IMR-90 (cell line): ENCODE measurements around the gene NFATC1. TPM values are rescaled to one million over a fixed set of nuclear protein-coding genes. Genes with fewer than 3 reads are reported as not detected.

Source experiments
- ATAC-seq: fragments of 200-7000 bp; cut with Tn5 transposase; 2 replicates; pipeline ENCODE4 v1.9.1; 2020; ENCODE audit warnings: low read depth, mild to moderate bottlenecking, moderate library complexity
- BruUV-seq: library from RNA; stranded (reverse); fragments of 400-500 nt; replicated peaks from 2 replicates; lab custom pipeline; 2021; lab: Mats Ljungman, UMichigan
- CTCF ChIA-PET: fragments of 300-600 bp; formaldehyde crosslinking; extraction: SDS; loops from one replicate; lab custom pipeline; 2021; ENCODE audit warnings: antibody characterized with exemption; lab: Yijun Ruan, JAX
- POLR2A ChIA-PET: fragments of 300-600 bp; sonication (Branson Sonifier 250); formaldehyde crosslinking; loops from one replicate; lab custom pipeline; 2022; ENCODE audit warnings: antibody characterized with exemption; ENCODE audit not compliant: unreplicated experiment; lab: Charles Lee
- DNase-seq: peaks from one replicate; pipeline ENCODE4 v3.0.0; 2013
- H2AFZ ChIP-seq: replicated peaks from 2 replicates; pipeline ENCODE3; 2013; ENCODE audit warnings: low read length, mild to moderate bottlenecking; ENCODE audit not compliant: poor library complexity
- H2AK5ac ChIP-seq: 2 replicates; pipeline ENCODE4 v1.6.1; 2013; ENCODE audit warnings: low read depth, low read length, inconsistent platforms
- H2AK9ac ChIP-seq: replicated peaks from 2 replicates; pipeline ENCODE3; 2013; ENCODE audit warnings: mild to moderate bottlenecking, low read depth, low read length, moderate library complexity; ENCODE audit not compliant: poor library complexity
- H2BK120ac ChIP-seq: 2 replicates; pipeline ENCODE4 v1.6.1; 2013; ENCODE audit warnings: low read depth, low read length, inconsistent platforms
- H2BK15ac ChIP-seq: 3 replicates; pipeline ENCODE4 v1.6.1; 2013; ENCODE audit warnings: low read depth, low read length, inconsistent platforms
- H2BK20ac ChIP-seq: 2 replicates; pipeline ENCODE4 v1.6.1; 2013; ENCODE audit warnings: low read depth, mild to moderate bottlenecking, inconsistent platforms, low read length, moderate library complexity
- H2BK5ac ChIP-seq: 2 replicates; pipeline ENCODE4 v1.6.1; 2013; ENCODE audit warnings: mild to moderate bottlenecking, low read depth, low read length, inconsistent platforms; ENCODE audit not compliant: poor library complexity, severe bottlenecking
- H3K14ac ChIP-seq: replicated peaks from 2 replicates; pipeline ENCODE4 v1.6.1; 2013; ENCODE audit warnings: low read depth, low read length, inconsistent platforms
- H3K18ac ChIP-seq: 2 replicates; pipeline ENCODE4 v1.6.1; 2013; ENCODE audit warnings: low read depth, low read length, control low read depth
- H3K23ac ChIP-seq: 2 replicates; pipeline ENCODE4 v1.6.1; 2013; ENCODE audit warnings: low read depth, low read length, inconsistent platforms
- H3K27ac ChIP-seq: 2 replicates; pipeline ENCODE4 v1.5.1; 2013; ENCODE audit warnings: mild to moderate bottlenecking, control low read depth, low read length; ENCODE audit not compliant: insufficient read depth
- H3K27me3 ChIP-seq: 2 replicates; pipeline ENCODE4 v1.6.1; 2013; ENCODE audit warnings: low read length; ENCODE audit not compliant: control insufficient read depth, insufficient read depth
- H3K36me3 ChIP-seq: 2 replicates; pipeline ENCODE4 v1.6.1; 2013; ENCODE audit warnings: low read length, mixed read lengths; ENCODE audit not compliant: control insufficient read depth, insufficient read depth
- H3K4ac ChIP-seq: 2 replicates; pipeline ENCODE4 v1.6.1; 2013; ENCODE audit warnings: low read depth, low read length, inconsistent platforms
- H3K4me1 ChIP-seq: 2 replicates; pipeline ENCODE4 v1.6.1; 2013; ENCODE audit warnings: low read length, mixed read lengths; ENCODE audit not compliant: control insufficient read depth, insufficient read depth
- H3K4me2 ChIP-seq: 2 replicates; pipeline ENCODE4 v1.6.1; 2013; ENCODE audit warnings: low read depth, mild to moderate bottlenecking, control low read depth, low read length, moderate library complexity
- H3K4me3 ChIP-seq: 2 replicates; pipeline ENCODE4 v1.5.1; 2013; ENCODE audit warnings: low read depth, mild to moderate bottlenecking, control low read depth, low read length, moderate library complexity; ENCODE audit not compliant: insufficient read depth
- H3K56ac ChIP-seq: 2 replicates; pipeline ENCODE4 v1.6.1; 2013; ENCODE audit warnings: low read length, inconsistent platforms; ENCODE audit not compliant: insufficient read depth; ENCODE audit errors: extremely low read depth
- H3K79me1 ChIP-seq, 2 experiments: 2 replicates each; pipeline ENCODE4 v1.6.1; 2013; ENCODE audit warnings: low read length in 2 of 2, inconsistent platforms in 1 of 2, low read depth in 1 of 2
- H3K9ac ChIP-seq: 2 replicates; pipeline ENCODE4 v1.6.1; 2013; ENCODE audit warnings: low read depth, low read length, control low read depth
- H3K9me1 ChIP-seq: 2 replicates; pipeline ENCODE4 v1.6.1; 2013; ENCODE audit warnings: low read length, inconsistent platforms; ENCODE audit not compliant: insufficient read depth
- H3K9me3 ChIP-seq: 2 replicates; pipeline ENCODE4 v1.6.1; 2013; ENCODE audit warnings: low read length; ENCODE audit not compliant: control insufficient read depth, insufficient read depth
- H4K20me1 ChIP-seq: 2 replicates; pipeline ENCODE4 v1.6.1; 2013; ENCODE audit warnings: low read length, inconsistent platforms; ENCODE audit not compliant: insufficient read depth
- H4K5ac ChIP-seq: 2 replicates; pipeline ENCODE4 v1.6.1; 2013; ENCODE audit warnings: mild to moderate bottlenecking, low read depth, low read length, control low read depth
- H4K8ac ChIP-seq, 2 experiments: 2 replicates each; pipeline ENCODE4 v1.6.1; 2013; ENCODE audit warnings: low read depth in 2 of 2, low read length in 2 of 2, control low read depth in 1 of 2, inconsistent platforms in 1 of 2
- H4K91ac ChIP-seq: 2 replicates; pipeline ENCODE4 v1.6.1; 2013; ENCODE audit warnings: low read depth, low read length, inconsistent platforms; ENCODE audit not compliant: insufficient read depth
- CHD1 ChIP-seq: IDR thresholded peaks from 2 replicates; pipeline ENCODE4 v1.6.1; 2012; ENCODE audit warnings: low read depth, low read length, improper control_type of control experiment
- FOS ChIP-seq: fragments of 150-350 bp; IDR thresholded peaks from 2 replicates; pipeline ENCODE4 v1.6.1; 2016; ENCODE audit warnings: low read depth, low read length
- MAFK ChIP-seq: IDR thresholded peaks from 2 replicates; pipeline ENCODE4 v1.6.1; 2012; ENCODE audit warnings: low read depth, low read length, improper control_type of control experiment
- MAZ ChIP-seq: IDR thresholded peaks from 2 replicates; pipeline ENCODE4 v1.6.1; 2012; ENCODE audit warnings: low read depth, mild to moderate bottlenecking, low read length, improper control_type of control experiment, moderate library complexity, borderline replicate concordance
- NFE2L2 ChIP-seq: fragments of 150-350 bp; IDR thresholded peaks from 2 replicates; pipeline ENCODE4 v1.6.1; 2016; ENCODE audit warnings: low read depth, mild to moderate bottlenecking, low read length
- POLR2A ChIP-seq: IDR thresholded peaks from 2 replicates; pipeline ENCODE4 v1.6.1; 2012; ENCODE audit warnings: mild to moderate bottlenecking, low read depth, low read length
- RAD21 ChIP-seq: IDR thresholded peaks from 2 replicates; pipeline ENCODE4 v1.6.1; 2012; ENCODE audit warnings: low read length, improper control_type of control experiment
- RCOR1 ChIP-seq: IDR thresholded peaks from 2 replicates; pipeline ENCODE4 v1.6.1; 2012; ENCODE audit warnings: mild to moderate bottlenecking, low read length, improper control_type of control experiment; ENCODE audit not compliant: insufficient replicate concordance
- WGBS, 2 experiments: methylation state at CpG; one replicate each; pipeline versions ENCODE4 v1.1.5 to v1.1.7; 2013; ENCODE audit warnings: missing lambda C conversion rate in 2 of 2; ENCODE audit not compliant: insufficient read length in 1 of 2; ENCODE audit errors: extremely low coverage in 2 of 2; 5-methylcytosine and 5-hydroxymethylcytosine counted together
- dilution Hi-C: fragments of 300-500 bp; cut with HindIII; formaldehyde crosslinking; loops from one replicate; pipeline ENCODE4 v1.14.3; 2018; ENCODE audit warnings: low sequenced_read_pairs; ENCODE audit not compliant: unreplicated experiment
- in situ Hi-C: fragments of 300-500 bp; cut with MboI; formaldehyde crosslinking; loops from 3 replicates; pipeline ENCODE4 v1.14.3; 2019; ENCODE audit warnings: low sequenced_read_pairs, inconsistent platforms, mixed read lengths
- intact Hi-C: fragments of 100-400 bp; cut with micrococcal nuclease; formaldehyde crosslinking; loops from 2 replicates; pipeline ENCODE4 v1.10.0; 2022
- polyA plus RNA-seq, 3 experiments: library from polyadenylated mRNA; depleted of rRNA; stranded (reverse); fragments of >200 nt; gene quantifications; 2 replicates each; pipeline ENCODE4 v1.2.3, GENCODE V29; 2012; ENCODE audit warnings: low replicate concordance in 1 of 3
- total RNA-seq: library from RNA; depleted of rRNA; stranded (reverse); fragments of >200 nt; gene quantifications from 2 replicates; pipeline ENCODE4 v1.2.3, GENCODE V29; 2012
- TF ChIP-seq, protein P1 (sequence below): conservative IDR thresholded peaks from 2 replicates; pipeline ENCODE4 v1.5.1; 2012; ENCODE audit warnings: mild to moderate bottlenecking, low read depth, low read length, improper control_type of control experiment
- TF ChIP-seq, protein P2 (sequence below): fragments of 150-350 bp; IDR thresholded peaks from 2 replicates; pipeline ENCODE4 v1.6.1; 2017; ENCODE audit warnings: mild to moderate bottlenecking, antibody characterized with exemption, low read length, low read depth

The NFATC1 gene
- total and polyA plus RNA-seq, 2 of the 4 experiments (the other 2 are of a cell fraction), result 0.36 to 1.8 TPM

DNA sequence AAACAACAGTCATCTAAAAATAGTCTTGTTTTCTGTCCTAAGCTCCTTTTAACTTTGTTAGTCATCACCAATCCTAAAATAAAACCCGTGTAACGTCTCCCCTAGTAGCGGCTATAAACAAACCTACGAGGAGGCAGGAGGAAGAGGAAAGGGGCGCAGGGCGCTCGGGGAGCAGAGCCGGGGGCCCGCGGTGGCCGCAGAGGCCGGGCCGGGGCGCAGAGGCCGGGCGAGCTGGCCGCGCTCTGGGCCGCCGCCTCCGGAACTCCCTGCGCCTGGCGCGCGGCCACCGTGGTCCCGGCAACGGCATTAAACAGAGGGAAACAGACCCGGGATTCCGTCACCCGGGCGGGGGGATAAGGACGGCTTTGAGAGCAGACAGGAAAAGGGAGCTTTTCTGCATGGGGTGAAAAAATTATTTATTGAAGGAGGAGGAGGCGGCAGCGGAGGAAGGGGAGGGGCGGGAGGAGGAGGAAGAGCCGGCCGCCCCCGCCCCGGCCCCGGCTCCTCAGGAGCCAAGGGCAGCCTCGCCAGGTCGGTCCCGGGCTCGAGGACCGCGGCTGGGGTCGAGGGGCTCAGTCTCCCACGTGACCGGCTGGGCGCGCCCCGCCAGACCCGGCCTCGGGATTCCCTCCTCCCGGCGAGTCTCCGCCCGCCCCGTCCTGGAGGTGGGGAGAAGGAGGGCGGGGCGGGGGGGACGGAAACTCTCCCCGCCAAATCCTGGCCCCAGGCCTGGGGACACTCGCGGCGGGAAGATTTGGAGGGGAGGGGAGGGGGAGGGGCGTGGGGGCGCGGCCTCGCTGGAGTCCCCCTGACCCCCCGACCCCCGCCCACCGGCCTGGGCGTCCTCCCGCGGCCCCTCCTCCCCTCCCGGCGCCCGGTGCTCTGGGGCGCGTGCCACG is 1.8 kb upstream of the NFATC1 start:
- peak; percentile 74 for DNase-seq
- Histone ChIP-seq H3K79me1 (no peaks in the 10 kb centered on the region), H2AK9ac (no peak overlapping the region), H2BK120ac (no peak overlapping the region), H3K9me1 (no peaks in the 10 kb centered on the region), H3K4me2 (peak overlapping the region; percentile 84), H2AK5ac (no peak overlapping the region), H3K4ac (no peak overlapping the region), H3K4me1 (peaks cover 4% of the 10 kb centered on the region), H2BK5ac (no peak overlapping the region), H3K27ac (no peak overlapping the region), H3K9me3 (no peaks in the 10 kb centered on the region), H3K56ac (no peak overlapping the region), H3K36me3 (no peaks in the 10 kb centered on the region), H3K9ac (peak overlapping the region; percentile 32; the same call in 1 of the 2 replicates), H3K18ac (no peak overlapping the region), H3K4me3 (peak overlapping the region; percentile 40), H4K91ac (no peak overlapping the region), H4K5ac (no peak overlapping the region), H4K20me1 (no peaks in the 10 kb centered on the region), H2BK15ac (no peak overlapping the region), H2BK20ac (no peak overlapping the region), H2AFZ (peak overlapping the region; percentile 89), H3K14ac (no peak overlapping the region), H4K8ac (no peak overlapping the region), H3K23ac (no peak overlapping the region), H3K27me3 (peaks cover 26% of the 10 kb centered on the region)
- no TSS peak for BruUV-seq
- in situ Hi-C loops, result no loop called here
- ATAC-seq, result peak; percentile 59
- intact Hi-C loops, result no loop called here
- POLR2A ChIA-PET, result interaction anchor here (0.6 kb wide), 2 partner anchors 24 to 202 kb away, joined by 3 to 4 read pairs; no protein-coding TSS in a partner anchor
- CTCF ChIA-PET, result no interaction called here
- TF ChIP-seq, protein P1, sequence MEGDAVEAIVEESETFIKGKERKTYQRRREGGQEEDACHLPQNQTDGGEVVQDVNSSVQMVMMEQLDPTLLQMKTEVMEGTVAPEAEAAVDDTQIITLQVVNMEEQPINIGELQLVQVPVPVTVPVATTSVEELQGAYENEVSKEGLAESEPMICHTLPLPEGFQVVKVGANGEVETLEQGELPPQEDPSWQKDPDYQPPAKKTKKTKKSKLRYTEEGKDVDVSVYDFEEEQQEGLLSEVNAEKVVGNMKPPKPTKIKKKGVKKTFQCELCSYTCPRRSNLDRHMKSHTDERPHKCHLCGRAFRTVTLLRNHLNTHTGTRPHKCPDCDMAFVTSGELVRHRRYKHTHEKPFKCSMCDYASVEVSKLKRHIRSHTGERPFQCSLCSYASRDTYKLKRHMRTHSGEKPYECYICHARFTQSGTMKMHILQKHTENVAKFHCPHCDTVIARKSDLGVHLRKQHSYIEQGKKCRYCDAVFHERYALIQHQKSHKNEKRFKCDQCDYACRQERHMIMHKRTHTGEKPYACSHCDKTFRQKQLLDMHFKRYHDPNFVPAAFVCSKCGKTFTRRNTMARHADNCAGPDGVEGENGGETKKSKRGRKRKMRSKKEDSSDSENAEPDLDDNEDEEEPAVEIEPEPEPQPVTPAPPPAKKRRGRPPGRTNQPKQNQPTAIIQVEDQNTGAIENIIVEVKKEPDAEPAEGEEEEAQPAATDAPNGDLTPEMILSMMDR, result no peak
- TF ChIP-seq FOS (no peak), MAZ (peak; percentile 66; the same call in 1 of the 2 replicates), POLR2A (peak; percentile 78), RAD21 (no peak), CHD1 (no peak), RCOR1 (no peak), MAFK (no peak), NFE2L2 (no peak)
- TF ChIP-seq, protein P2, sequence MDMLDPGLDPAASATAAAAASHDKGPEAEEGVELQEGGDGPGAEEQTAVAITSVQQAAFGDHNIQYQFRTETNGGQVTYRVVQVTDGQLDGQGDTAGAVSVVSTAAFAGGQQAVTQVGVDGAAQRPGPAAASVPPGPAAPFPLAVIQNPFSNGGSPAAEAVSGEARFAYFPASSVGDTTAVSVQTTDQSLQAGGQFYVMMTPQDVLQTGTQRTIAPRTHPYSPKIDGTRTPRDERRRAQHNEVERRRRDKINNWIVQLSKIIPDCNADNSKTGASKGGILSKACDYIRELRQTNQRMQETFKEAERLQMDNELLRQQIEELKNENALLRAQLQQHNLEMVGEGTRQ, result peak; percentile 79
- dilution Hi-C loops, result no loop called here
- 0% methylated on average over 11 of the region's 83 CpGs; no CpG with 5 or more reads in 1 of the 2 experiments for WGBS, 2 experiments
